DND-41 (cell line): ENCODE measurements around the gene ATAD2B.

Source experiments
- ATAC-seq: fragments of 200-7000 bp; cut with Tn5 transposase; 3 replicates; pipeline ENCODE4 v1.9.1; 2021; ENCODE audit warnings: low read depth; ENCODE audit not compliant: insufficient read depth
- DNase-seq: peaks from one replicate; pipeline ENCODE4 v3.0.0-alpha.2; 2020
- H2AFZ ChIP-seq: 2 replicates; pipeline ENCODE4 v1.6.0; 2012; ENCODE audit warnings: low read depth, low read length
- H3K27ac ChIP-seq: 2 replicates; pipeline ENCODE4 v1.5.1; 2012; ENCODE audit warnings: low read length, inconsistent platforms
- H3K27me3 ChIP-seq: fragments of 200-600 bp; sonication (generic); 2 replicates; pipeline ENCODE4 v1.6.0; 2012; ENCODE audit warnings: low read length, mild to moderate bottlenecking, inconsistent platforms; ENCODE audit not compliant: insufficient read depth, poor library complexity
- H3K36me3 ChIP-seq: 2 replicates; pipeline ENCODE4 v1.5.1; 2012; ENCODE audit warnings: low read length, inconsistent platforms; ENCODE audit not compliant: insufficient read depth
- H3K4me1 ChIP-seq: 2 replicates; pipeline ENCODE4 v1.5.1; 2012; ENCODE audit warnings: mild to moderate bottlenecking, low read length; ENCODE audit not compliant: insufficient read depth
- H3K4me2 ChIP-seq: 2 replicates; pipeline ENCODE4 v1.6.0; 2012; ENCODE audit warnings: mild to moderate bottlenecking, moderate library complexity, low read length, inconsistent platforms; ENCODE audit not compliant: insufficient read depth
- H3K4me3 ChIP-seq, 2 experiments: fragments of 200-600 bp in 1 of 2; shearing (Covaris generic) in 1 of 2; 2 replicates each; pipeline ENCODE4 v1.5.1; 2012 to 2016; ENCODE audit warnings: inconsistent platforms in 2 of 2, low read length in 2 of 2, mild to moderate bottlenecking in 2 of 2, low read depth in 1 of 2, moderate library complexity in 1 of 2
- H3K79me2 ChIP-seq: 2 replicates; pipeline ENCODE4 v1.6.0; 2012; ENCODE audit warnings: low read length, inconsistent platforms; ENCODE audit not compliant: insufficient read depth
- H3K9ac ChIP-seq: 2 replicates; pipeline ENCODE4 v1.6.0; 2012; ENCODE audit warnings: low read depth, mild to moderate bottlenecking, inconsistent platforms, low read length, moderate library complexity
- H3K9me3 ChIP-seq: 2 replicates; pipeline ENCODE4 v1.5.1; 2012; ENCODE audit warnings: low read length, moderate library complexity, mild to moderate bottlenecking, inconsistent platforms; ENCODE audit not compliant: insufficient read depth, severe bottlenecking
- H4K20me1 ChIP-seq: 2 replicates; pipeline ENCODE4 v1.6.0; 2012; ENCODE audit warnings: low read length; ENCODE audit not compliant: insufficient read depth
- EZH2 ChIP-seq: IDR thresholded peaks from 3 replicates; pipeline ENCODE4 v1.6.1; 2012; ENCODE audit warnings: borderline replicate concordance, low read depth, mild to moderate bottlenecking, moderate library complexity, low read length, inconsistent platforms; ENCODE audit not compliant: severe bottlenecking
- TF ChIP-seq, protein P1 (sequence below): IDR thresholded peaks from 2 replicates; pipeline ENCODE4 v1.5.1; 2012; ENCODE audit warnings: borderline replicate concordance, low read length, moderate library complexity, mild to moderate bottlenecking; ENCODE audit not compliant: poor library complexity, severe bottlenecking; ENCODE audit errors: extremely low read depth

ATAD2B gene

DNA sequence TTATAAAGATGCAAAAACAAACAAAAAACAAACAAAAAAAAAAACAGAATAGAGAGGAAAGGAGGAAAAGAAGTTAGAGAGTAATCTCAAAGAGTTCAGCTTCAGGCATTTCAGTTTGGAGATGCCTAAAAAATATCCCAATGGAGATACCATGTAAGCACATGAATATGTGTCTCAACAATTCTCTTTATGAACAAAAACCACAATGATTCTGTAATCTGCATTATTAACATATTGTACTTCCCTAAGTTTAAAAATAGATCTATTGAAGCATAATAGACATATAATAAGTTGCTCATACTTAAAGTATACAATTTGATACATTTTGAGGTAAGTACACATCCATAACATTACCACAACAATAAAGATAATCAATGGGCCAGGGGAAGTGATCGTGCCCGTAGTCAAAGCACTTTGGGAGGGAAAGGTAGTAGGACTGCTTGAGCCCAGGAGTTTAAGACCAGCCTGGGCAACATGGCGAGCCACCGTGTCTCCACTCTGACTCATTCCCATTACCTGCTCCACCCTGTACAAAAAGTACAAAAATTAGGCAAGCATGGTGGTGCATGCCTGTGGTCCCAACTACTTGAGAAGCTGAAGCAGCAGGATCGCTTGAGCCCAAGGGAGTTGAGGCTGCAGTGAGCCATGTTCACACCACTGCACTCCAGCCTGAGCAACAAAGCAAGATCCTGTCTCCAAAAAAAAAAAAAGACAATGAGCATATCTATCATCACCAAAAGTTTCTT, 158.9 kb downstream of the ATAD2B start:
- Histone ChIP-seq H2AFZ (no peak overlapping the region), H4K20me1 (no peaks in the 10 kb centered on the region), H3K79me2 (no peaks in the 10 kb centered on the region), H3K4me3 (no peak overlapping the region), H3K27ac (no peak overlapping the region), H3K9ac (no peak overlapping the region), H3K27me3 (no peaks in the 10 kb centered on the region), H3K4me1 (no peaks in the 10 kb centered on the region), H3K36me3 (peaks cover 29% of the 10 kb centered on the region), H3K9me3 (no peaks in the 10 kb centered on the region), H3K4me2 (no peak overlapping the region)
- ATAC-seq (no peak), DNase-seq (no peak)
- TF ChIP-seq EZH2: no peak
- TF ChIP-seq, protein P1, sequence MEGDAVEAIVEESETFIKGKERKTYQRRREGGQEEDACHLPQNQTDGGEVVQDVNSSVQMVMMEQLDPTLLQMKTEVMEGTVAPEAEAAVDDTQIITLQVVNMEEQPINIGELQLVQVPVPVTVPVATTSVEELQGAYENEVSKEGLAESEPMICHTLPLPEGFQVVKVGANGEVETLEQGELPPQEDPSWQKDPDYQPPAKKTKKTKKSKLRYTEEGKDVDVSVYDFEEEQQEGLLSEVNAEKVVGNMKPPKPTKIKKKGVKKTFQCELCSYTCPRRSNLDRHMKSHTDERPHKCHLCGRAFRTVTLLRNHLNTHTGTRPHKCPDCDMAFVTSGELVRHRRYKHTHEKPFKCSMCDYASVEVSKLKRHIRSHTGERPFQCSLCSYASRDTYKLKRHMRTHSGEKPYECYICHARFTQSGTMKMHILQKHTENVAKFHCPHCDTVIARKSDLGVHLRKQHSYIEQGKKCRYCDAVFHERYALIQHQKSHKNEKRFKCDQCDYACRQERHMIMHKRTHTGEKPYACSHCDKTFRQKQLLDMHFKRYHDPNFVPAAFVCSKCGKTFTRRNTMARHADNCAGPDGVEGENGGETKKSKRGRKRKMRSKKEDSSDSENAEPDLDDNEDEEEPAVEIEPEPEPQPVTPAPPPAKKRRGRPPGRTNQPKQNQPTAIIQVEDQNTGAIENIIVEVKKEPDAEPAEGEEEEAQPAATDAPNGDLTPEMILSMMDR: no peak

DNA sequence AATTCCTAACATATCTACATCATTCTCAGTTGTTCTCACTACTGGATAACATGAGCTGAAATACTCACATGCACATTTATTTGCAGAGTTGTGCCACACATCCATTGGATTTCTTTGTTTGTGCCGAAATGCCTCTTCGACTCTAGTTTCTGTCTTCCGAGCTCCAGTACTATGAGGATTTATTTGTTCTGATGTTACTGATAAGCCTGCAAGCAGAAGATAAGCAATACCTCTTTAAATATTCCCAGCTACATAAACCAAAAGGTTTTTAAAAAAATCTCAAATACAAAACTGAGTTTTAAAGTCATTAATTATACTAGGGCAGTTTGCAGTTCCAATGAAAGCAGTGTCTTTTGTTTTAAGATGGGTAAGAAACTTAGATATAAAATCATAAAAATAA, 164.8 kb downstream of the ATAD2B start:
- H3K9me3 ChIP-seq: no peaks in the 10 kb centered on the region
- H3K79me2 ChIP-seq: no peaks in the 10 kb centered on the region
- peaks cover 27% of the 10 kb centered on the region for H3K36me3 ChIP-seq
- H4K20me1 ChIP-seq: no peaks in the 10 kb centered on the region
- DNase-seq (no peak), ATAC-seq (no peak)
- no peak overlapping the region for H3K9ac ChIP-seq
- no peak overlapping the region for H3K27ac ChIP-seq
- no peak overlapping the region for H3K4me2 ChIP-seq
- no peak overlapping the region for H3K4me3 ChIP-seq
- no peaks in the 10 kb centered on the region for H3K4me1 ChIP-seq
- no peaks in the 10 kb centered on the region for H3K27me3 ChIP-seq
- TF ChIP-seq, protein P1: no peak
- TF ChIP-seq EZH2: no peak
- H2AFZ ChIP-seq: no peak overlapping the region

DNA sequence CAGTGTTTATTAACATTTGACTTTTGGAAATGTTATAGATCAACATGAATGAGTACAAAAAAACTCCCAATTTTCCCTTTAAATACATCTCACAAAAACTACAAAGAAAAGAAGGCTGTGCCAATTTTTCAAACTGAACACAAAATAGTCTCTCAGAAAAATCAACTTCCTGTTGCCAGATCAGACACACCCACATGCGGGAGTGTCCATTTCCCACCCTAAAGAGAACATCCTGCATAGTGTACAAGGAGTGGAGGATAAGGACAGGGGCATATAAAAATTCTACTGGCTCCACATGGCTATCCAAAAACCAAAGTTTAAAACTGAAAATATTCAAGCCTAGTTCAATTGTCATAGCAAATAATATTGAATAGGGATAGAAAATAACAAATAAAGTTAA, 165.3 kb downstream of the ATAD2B start:
- no peak overlapping the region for H3K4me2 ChIP-seq
- no peaks in the 10 kb centered on the region for H3K4me1 ChIP-seq
- no peaks in the 10 kb centered on the region for H3K9me3 ChIP-seq
- H4K20me1 ChIP-seq: no peaks in the 10 kb centered on the region
- 0 out of 3 replicates have a peak, but pooled peaks have one; percentile 53 for ATAC-seq
- no peak overlapping the region for H2AFZ ChIP-seq
- H3K79me2 ChIP-seq: no peaks in the 10 kb centered on the region
- TF ChIP-seq, protein P1: no peak
- no peak for TF ChIP-seq EZH2
- H3K27me3 ChIP-seq: no peaks in the 10 kb centered on the region
- no peak overlapping the region for H3K4me3 ChIP-seq
- no peak overlapping the region for H3K9ac ChIP-seq
- no peak overlapping the region for H3K27ac ChIP-seq
- peaks cover 29% of the 10 kb centered on the region for H3K36me3 ChIP-seq
- no peak for DNase-seq
